Stimulated activated CD4-positive, alpha-beta T cell treated with anti-CD3 and anti-CD28 coated beads, Interleukin-1b, Interleukin-23, amount 100 ng/mL, for 24 hours (primary cell): ENCODE results near the gene EML2.
"Not testable (repeated sequence)": the region's sequence is repeated elsewhere in the genome, so short reads cannot be mapped to it uniquely, and the experiment has no call there.

Source experiments
- DNase-seq, 4 experiments: peaks; one replicate each; pipeline ENCODE4 v3.0.0-alpha.2; 2020; ENCODE audit warnings: low read depth in 4 of 4, low spot score in 1 of 4

EML2 gene, protein sequence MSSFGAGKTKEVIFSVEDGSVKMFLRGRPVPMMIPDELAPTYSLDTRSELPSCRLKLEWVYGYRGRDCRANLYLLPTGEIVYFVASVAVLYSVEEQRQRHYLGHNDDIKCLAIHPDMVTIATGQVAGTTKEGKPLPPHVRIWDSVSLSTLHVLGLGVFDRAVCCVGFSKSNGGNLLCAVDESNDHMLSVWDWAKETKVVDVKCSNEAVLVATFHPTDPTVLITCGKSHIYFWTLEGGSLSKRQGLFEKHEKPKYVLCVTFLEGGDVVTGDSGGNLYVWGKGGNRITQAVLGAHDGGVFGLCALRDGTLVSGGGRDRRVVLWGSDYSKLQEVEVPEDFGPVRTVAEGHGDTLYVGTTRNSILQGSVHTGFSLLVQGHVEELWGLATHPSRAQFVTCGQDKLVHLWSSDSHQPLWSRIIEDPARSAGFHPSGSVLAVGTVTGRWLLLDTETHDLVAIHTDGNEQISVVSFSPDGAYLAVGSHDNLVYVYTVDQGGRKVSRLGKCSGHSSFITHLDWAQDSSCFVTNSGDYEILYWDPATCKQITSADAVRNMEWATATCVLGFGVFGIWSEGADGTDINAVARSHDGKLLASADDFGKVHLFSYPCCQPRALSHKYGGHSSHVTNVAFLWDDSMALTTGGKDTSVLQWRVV

GRCh38 chr19:45638930-45639729 lies at the start of gene EML2:
Gene EML2, minus strand, starts transcription at chr19:45639397. Its CDS starts 21 bp downstream, at chr19:45639376.
- DNase-seq, result peak in 3 of 4 experiments; percentile 40 to 46 (median 45)

DNA sequence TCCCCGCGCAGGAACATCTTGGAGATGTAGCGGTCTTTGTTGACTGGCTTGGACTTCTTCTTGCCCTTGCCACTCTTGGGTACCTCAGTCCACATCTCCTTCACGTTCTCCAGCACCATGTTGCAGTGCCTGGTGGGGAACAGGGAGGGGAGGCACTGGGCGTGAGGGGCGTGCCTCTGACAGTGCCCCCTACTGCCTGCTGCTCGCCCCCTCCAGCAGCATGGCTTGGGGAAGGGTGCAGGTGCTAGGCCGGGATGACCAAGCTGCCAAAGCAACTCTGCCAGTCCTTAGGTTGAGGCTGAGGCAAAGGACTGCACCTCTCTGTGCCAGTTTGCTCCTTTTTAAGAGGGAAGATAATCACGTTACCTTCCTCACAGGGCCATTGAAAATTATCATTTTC lies 48.4 kb upstream of the EML2 start:
- DNase-seq, result no peak

- DNase-seq, result not testable (repeated sequence)
Observed at GRCh38 chr19:45685045-45685444, 45.8 kb upstream of the EML2 start.

DNA sequence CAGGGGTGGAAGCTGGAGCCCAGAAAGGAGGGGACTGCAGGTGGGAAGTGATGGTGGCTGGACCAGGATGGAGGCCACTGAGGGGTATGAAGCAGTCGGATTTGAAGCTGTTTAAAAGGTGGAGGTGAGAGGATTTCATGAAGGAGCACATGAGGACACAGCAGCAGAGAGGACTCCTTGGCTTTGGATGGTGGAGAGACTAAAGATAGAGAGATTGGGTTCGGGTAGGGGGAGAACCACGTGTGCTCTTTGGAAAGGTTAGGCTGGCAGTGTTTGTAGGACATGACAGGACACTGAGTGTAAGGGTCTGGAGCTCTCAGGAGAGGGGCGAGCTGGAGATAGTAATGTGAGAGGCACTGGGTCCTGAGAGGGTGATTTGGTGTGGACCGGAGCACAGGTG lies 43.7 kb upstream of the EML2 start:
- DNase-seq, result no peak

DNA sequence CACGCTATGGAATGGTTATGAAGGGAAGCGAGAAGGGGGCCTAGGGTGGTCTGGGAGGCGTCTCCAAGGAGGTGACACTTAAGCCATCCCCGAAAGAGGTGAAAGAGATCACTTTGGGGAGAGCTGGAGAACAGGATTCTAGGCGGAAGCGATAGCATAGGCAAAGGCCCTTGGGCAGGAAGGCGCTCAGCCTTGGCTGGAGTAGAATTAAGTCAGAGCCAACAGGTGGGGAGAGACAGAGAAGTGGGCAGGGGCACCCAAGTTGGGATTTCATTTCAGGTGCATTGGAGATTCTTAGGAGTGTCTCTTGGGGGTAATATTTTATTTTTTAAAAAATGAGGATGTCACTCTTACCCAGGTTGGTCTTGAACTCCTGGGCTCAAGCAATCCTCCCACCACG lies 42.9 kb upstream of the EML2 start:
- no peak for DNase-seq

DNA sequence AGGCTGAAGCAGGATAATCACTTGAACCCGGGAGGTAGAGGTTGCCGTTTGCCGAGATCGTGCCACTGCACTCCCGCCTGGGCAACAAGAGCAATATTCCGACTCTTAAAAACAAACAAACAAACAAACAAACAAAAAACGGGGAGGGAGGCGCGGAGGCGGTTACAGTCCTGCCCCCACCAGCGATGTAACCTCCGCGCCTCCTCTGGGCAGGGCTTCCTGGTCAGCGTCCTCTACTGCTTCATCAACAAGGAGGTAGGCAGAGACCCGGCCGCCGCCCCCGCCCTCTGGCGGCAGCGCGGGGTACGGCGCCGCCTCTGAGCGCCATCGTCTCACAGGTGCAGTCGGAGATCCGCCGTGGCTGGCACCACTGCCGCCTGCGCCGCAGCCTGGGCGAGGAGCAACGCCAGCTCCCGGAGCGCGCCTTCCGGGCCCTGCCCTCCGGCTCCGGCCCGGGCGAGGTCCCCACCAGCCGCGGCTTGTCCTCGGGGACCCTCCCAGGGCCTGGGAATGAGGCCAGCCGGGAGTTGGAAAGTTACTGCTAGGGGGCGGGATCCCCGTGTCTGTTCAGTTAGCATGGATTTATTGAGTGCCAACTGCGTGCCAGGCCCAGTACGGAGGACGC lies 42.3 kb upstream of the EML2 start:
- DNase-seq, result peak in 3 of 4 experiments; percentile 65 to 78 (median 71)

DNA sequence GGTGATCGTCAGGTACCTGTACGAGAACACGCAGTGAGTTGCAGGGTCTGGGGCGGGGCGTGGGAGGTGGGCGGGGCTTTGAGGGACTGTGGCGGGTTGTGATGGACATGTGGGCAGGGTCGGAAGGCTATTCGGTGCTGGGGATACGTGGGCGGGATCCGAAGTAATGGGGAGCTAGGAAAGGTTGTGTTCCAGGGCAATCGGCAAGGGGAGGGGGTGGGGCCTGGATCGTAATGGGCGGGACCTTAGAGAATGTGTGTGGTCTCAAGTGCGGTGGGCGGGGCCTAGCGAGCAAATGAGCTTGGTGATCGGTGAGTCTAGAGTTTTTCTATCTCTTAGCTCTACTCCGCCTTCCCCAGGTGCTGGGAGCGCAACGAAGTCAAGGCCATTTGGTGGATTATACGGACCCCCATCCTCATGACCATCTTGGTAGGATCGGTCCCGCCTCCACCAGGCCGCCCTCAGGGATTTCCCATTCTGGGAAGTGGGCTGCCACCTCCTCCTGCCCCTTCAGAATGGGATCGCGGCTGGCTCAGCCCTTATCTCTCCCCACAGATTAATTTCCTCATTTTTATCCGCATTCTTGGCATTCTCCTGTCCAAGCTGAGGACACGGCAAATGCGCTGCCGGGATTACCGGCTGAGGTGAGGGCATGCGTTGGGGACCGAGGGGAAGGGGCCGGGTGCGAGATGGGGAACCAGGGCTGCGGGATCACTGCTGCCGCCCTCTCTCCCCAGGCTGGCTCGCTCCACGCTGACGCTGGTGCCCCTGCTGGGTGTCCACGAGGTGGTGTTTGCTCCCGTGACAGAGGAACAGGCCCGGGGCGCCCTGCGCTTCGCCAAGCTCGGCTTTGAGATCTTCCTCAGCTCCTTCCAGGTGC lies 38.4 kb upstream of the EML2 start:
- peak in 3 of 4 experiments; percentile 65 to 86 (median 71) for DNase-seq

GRCh38 chr19:45676851-45677263 lies 37.7 kb upstream of the EML2 start:
- DNase-seq, result no peak

- no peak for DNase-seq
Observed at GRCh38 chr19:45674946-45675345, 35.7 kb upstream of the EML2 start.

GRCh38 chr19:45670670-45671453 lies 31.7 kb upstream of the EML2 start:
- peak in 1 of 4 experiments; percentile 38 for DNase-seq

GRCh38 chr19:45668342-45668871 lies 29.2 kb upstream of the EML2 start:
- no peak for DNase-seq

DNA sequence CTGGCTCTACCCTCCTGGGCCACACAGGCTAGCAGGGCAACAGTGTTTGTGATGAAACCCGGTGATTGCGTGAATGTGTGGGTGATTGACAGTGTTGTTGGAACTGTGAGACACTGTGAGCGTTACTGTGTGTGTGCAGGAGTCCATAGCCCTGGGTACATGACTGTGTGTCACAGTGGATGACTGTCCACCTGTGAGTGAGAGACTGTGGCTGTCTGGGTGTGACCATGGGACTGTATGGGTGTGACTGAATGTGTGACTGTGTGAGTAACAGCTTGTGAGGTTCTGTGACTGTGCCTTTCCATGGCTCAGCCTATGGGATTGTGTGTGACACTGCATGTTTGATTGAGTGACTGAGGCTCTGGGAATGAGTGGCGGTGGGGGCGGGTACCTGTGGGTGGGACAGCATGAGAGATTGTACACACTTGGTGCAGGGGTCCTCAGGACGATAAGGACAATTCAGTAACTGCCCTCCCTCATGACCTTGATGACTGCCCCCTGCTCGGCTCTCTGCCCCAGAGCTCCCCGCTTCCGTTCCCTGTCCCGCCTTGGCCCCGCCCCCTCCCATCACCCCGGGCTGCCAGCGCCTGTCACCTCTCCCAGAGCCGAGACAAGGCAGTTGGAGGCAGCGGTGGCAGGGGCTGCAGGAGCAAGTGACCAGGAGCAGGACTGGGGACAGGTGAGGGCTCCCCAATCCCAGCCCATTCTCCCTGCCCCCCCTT lies 28.6 kb upstream of the EML2 start, which contains the start of gene GIPR:
TSS of gene GIPR (plus strand) at position 602 of the 722 bp plus-strand sequence. CDS start 1,300 bp downstream, outside the sequence.
- DNase-seq, result peak in 3 of 4 experiments; percentile 40 to 63 (median 41)

GRCh38 chr19:45664575-45664974 lies 25.4 kb upstream of the EML2 start:
- DNase-seq, result no peak

DNA sequence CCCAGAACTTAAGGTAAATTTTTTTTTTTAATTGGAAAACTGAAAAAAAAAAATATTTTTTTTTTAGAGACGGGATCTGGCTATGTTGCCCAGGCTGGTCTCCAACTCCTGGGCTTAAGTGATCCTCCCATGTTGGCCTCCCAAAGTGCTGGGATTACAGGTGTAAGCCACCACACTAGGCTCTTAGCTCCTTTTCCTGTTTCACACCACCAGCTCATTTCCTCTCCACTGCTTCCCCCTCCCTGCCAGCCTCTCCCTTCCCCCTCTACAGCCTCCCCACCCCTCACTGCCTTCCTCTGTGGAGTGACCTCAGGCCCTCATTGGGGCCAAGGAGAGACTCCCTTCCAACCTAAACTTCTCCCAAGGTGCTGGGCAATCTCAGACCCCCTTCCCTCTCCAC lies 24.6 kb upstream of the EML2 start:
- no peak for DNase-seq

DNA sequence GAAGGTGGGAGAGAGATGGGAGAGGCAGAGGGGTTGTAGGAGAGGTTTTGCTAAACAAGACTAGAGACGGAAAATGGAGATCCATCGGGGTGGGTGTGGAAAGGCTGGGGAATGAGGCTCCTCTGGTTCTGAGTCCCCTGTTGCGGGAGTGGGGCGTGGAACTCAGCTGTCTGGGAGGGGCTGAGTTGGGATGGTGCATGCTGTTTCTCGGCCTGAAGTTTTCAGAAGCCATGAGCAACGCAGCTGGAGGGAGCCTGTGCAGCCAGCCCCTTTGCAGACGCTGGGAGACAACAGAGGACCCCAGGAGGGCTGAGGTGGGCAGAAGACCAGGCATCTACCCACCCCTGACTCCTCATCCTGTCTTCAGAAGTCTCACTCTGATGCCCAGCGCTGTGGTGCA lies 21.4 kb upstream of the EML2 start:
- no peak for DNase-seq

- DNase-seq, result no peak
Observed at GRCh38 chr19:45659096-45659729, 20.0 kb upstream of the EML2 start.

- DNase-seq, result no peak
Observed at GRCh38 chr19:45657520-45658167, 18.4 kb upstream of the EML2 start.
